ENCODE data around the gene TPSAB1.

GRCh38 chr16:1222553-1223354, 17.8 kb upstream of the TPSAB1 start:
- TF ChIP-seq EZH2 (IDR thresholded peaks at IDR 0.05; ENCODE audit: borderline replicate concordance, low read length) (no peak), CTCF (conservative IDR thresholded peaks at IDR 0.05 in 1 of 2, IDR thresholded peaks at IDR 0.05 in 1 of 2; ENCODE audit: extremely low read depth in 1 of 2, insufficient read depth in 1 of 2, low read depth in 1 of 2, low read length in 2 of 2) (no peak)

Data from mammary epithelial cell (primary cell).